ENCODE results near the gene OSTF1.

The OSTF1 gene

DNA sequence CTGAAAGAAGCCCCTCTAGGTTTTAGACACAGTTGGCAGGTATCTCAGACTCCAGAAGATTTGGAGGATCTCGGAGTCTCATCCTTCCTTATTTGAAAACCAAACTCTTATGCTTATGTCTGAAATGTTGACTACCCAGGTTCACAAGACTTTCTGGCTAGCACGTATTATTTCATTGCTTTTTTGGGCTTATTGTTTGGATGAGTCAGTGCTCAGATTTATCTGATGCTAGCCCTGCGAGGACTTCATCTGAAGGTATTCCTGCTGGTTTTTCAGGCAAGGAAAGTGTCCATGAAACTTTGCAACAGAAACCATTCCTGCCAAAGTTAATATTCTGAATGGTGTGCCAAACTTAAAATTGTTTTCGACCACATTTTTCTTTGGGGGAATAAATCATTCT is 8.5 kb downstream of the OSTF1 start:
- Mint-ChIP-seq H3K36me3 (ENCODE audit: low read depth) (peaks cover 23% of the 10 kb centered on the region), H3K27me3 (ENCODE audit: low read depth) (no peaks in the 10 kb centered on the region), H3K4me1 (ENCODE audit: low read depth) (peaks cover 41% of the 10 kb centered on the region), H3K27ac (no peak overlapping the region), H3K4me3 (no peak overlapping the region), H3K9me3 (no peaks in the 10 kb centered on the region)

DNA sequence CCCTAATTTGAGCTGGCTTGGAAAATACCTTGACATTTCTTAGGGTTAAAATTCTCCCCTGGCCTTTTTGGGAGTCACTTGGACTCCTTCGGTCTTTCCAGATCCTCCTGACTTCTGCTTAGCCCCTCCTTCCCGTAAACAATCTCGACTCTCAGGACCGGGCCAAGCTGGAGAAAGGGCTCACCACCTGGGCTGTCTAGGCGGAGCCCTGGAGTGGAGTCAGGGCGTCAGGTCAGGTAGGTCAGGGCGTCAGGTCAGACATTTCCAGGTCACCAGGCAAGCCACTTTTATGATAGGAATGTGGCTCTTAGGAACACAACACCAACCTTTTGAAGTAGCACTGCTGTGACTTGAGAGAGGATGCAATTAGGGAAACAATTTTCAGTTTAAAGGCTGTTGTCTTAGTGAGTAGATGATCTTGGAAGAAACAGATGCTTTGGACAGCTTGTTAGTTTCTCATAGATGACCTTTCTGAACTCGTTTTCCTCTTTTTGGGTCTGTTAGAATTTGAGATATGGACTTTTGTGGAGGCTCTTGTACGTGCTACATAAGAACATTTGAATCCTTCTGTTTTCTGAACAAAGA is 12.8 kb downstream of the OSTF1 start:
- H3K4me3 Mint-ChIP-seq = no peak overlapping the region
- H3K9me3 Mint-ChIP-seq = no peaks in the 10 kb centered on the region
- no peak overlapping the region for H3K27ac Mint-ChIP-seq

DNA sequence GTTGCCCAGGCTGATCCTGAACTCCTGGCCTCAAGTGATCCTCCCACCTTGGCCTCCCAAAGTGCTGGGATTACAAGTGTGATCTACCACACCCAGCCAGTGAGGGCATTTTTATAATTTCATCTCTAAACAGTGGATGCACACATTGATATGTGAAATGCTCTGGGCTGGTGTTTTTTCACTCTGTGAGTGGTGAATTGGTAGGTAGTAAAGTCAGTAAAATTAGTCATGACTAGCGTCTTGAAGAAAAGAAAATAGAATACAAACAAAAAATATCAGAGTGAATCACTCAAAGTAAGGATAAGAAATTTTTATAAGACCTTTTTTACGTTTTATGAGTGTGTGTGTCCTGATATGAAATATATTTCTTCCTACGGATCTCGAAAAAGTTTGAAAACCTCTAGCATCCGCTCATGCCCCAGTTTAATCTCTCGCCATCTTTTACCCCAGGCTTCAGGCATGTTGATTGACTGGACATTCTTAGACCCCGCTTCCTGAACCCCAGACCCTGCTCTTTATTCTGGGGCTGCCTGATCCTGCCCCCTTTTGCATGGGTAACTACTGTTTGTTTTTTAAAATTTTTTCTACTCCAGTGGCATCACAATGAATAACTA is 14.0 kb downstream of the OSTF1 start:
- no peak overlapping the region for H3K27ac Mint-ChIP-seq
- peaks cover 41% of the 10 kb centered on the region for H3K4me1 Mint-ChIP-seq (ENCODE audit: low read depth)
- H3K4me3 Mint-ChIP-seq = no peak overlapping the region
- no peaks in the 10 kb centered on the region for H3K9me3 Mint-ChIP-seq
- H3K27me3 Mint-ChIP-seq (ENCODE audit: low read depth) = no peaks in the 10 kb centered on the region
- peaks cover 32% of the 10 kb centered on the region for H3K36me3 Mint-ChIP-seq (ENCODE audit: low read depth)

More for the DNA sequence above, 12.8 kb downstream of the OSTF1 start:
- no peaks in the 10 kb centered on the region for H3K27me3 Mint-ChIP-seq (ENCODE audit: low read depth)
- H3K36me3 Mint-ChIP-seq (ENCODE audit: low read depth) = peaks cover 34% of the 10 kb centered on the region
- peaks cover 43% of the 10 kb centered on the region for H3K4me1 Mint-ChIP-seq (ENCODE audit: low read depth)

DNA sequence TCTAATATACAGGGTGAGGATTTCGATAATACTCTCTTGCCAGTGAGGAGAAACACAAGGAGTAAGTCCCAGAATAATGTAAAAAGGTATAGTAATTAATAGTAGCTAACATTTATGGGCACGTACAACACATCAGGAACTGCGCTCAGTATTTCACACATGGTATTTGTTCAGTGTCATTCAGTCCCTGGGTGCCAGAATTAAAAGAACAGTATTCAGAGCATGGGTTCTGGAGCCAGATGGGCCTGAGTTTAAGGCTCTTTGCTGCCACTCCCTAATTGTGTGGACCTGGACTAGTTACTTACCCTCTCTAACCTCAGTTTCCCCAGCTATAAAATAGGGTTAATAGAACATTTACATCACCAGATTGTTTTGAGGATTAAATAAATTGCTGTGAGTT is 16.3 kb downstream of the OSTF1 start:
- peak overlapping the region; percentile 36 for H3K27ac Mint-ChIP-seq
- H3K9me3 Mint-ChIP-seq = no peaks in the 10 kb centered on the region
- no peak overlapping the region for H3K4me3 Mint-ChIP-seq
- H3K27me3 Mint-ChIP-seq (ENCODE audit: low read depth) = no peaks in the 10 kb centered on the region
- peaks cover 42% of the 10 kb centered on the region for H3K4me1 Mint-ChIP-seq (ENCODE audit: low read depth)
- H3K36me3 Mint-ChIP-seq (ENCODE audit: low read depth) = peaks cover 30% of the 10 kb centered on the region

DNA sequence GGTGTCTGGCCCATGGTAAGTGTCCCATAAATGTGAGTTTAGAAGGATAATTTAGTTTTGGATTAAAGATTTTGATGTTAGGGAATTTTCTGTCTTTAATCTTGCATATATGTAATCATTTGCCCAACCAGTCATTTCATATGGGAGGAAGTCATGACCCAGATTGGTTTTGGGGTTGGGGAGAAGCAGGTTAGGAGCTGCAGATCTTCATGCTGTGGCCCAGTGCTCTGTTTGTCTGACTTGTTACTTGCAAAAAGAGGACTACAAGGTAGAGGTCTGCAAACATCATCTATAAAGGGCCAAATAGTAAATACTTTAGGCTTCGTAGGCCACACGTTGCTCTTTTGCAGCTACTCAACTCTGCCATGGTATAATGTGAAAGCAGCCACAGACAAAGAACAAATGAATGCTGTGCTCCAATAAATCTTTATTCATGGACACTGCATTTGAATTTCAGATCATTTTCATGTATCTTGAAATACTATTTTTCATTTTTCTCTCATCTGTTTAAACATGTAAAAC is 16.8 kb downstream of the OSTF1 start:
- H3K4me3 Mint-ChIP-seq = no peak overlapping the region

DNA sequence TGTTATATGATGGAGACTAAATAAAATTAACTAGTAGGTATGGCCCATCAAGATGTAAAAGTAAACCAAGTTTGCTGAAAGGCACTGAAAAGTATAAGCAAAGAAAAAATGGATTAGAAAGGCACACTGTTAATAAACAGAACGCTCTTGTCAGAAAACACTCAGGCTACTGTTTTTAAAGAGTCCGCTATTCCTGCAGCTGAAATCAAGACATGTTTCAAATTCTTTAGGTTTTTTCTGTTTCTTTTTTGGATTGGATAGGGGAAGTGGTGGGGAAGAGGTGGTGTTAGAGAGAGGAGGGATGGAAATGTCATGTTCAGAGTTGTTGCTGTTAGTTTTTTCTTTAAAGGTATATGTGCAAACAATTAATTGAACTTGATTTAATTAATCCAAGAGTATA is 17.5 kb downstream of the OSTF1 start:
- Mint-ChIP-seq H3K27me3 (ENCODE audit: low read depth) (no peaks in the 10 kb centered on the region), H3K36me3 (ENCODE audit: low read depth) (peaks cover 33% of the 10 kb centered on the region), H3K4me1 (ENCODE audit: low read depth) (peaks cover 44% of the 10 kb centered on the region), H3K4me3 (no peak overlapping the region), H3K27ac (peak overlapping the region; percentile 13), H3K9me3 (no peaks in the 10 kb centered on the region)

More for the DNA sequence above, 16.8 kb downstream of the OSTF1 start:
- Mint-ChIP-seq H3K27ac (peak overlapping the region; percentile 36), H3K36me3 (ENCODE audit: low read depth) (peaks cover 30% of the 10 kb centered on the region), H3K9me3 (no peaks in the 10 kb centered on the region), H3K27me3 (ENCODE audit: low read depth) (no peaks in the 10 kb centered on the region), H3K4me1 (ENCODE audit: low read depth) (peaks cover 42% of the 10 kb centered on the region)

DNA sequence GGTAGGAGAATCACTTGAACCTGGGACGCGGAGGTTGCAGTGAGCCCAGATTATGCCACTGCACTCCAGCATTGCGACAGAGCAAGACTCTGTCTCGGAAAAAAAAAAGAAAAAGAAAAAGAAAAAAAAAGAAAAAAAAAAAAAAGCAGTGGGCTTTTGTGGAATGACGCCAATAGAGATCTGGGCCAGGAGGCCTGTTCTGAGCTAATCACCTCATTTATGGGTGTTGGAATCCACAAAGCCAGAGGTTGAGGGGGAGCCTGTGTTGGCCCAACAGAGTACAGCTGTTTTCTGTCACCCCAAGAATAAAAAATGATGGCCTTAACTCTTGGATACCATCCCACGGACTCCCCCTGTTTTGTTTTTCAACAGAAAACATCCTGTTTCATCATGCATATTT is 18.5 kb downstream of the OSTF1 start:
- Mint-ChIP-seq H3K27ac (no peak overlapping the region), H3K9me3 (no peaks in the 10 kb centered on the region), H3K36me3 (ENCODE audit: low read depth) (peaks cover 29% of the 10 kb centered on the region), H3K4me3 (no peak overlapping the region), H3K4me1 (ENCODE audit: low read depth) (peaks cover 40% of the 10 kb centered on the region), H3K27me3 (ENCODE audit: low read depth) (no peaks in the 10 kb centered on the region)

DNA sequence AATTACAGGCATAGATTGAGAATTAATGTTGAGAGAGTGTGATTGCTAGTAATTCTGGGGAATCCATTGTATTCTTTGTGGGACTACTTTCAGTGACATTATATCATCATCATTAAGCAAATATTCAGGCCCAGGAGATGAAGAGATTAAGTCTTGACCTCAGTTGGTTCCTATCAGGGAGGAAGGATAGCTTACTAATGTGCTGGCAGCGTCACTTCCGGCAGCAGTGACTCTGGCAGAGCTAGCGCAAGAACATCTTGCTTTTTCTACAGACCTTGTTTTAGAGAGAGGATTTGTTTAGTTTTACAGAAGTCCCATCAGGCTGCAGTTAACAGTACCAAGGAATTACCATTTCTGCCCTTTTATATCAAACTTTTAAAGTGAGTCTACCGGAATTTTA is 20.3 kb downstream of the OSTF1 start:
- peaks cover 30% of the 10 kb centered on the region for H3K36me3 Mint-ChIP-seq (ENCODE audit: low read depth)
- no peak overlapping the region for H3K4me3 Mint-ChIP-seq
- H3K9me3 Mint-ChIP-seq = no peaks in the 10 kb centered on the region
- peaks cover 46% of the 10 kb centered on the region for H3K4me1 Mint-ChIP-seq (ENCODE audit: low read depth)
- no peaks in the 10 kb centered on the region for H3K27me3 Mint-ChIP-seq (ENCODE audit: low read depth)
- H3K27ac Mint-ChIP-seq = no peak overlapping the region

DNA sequence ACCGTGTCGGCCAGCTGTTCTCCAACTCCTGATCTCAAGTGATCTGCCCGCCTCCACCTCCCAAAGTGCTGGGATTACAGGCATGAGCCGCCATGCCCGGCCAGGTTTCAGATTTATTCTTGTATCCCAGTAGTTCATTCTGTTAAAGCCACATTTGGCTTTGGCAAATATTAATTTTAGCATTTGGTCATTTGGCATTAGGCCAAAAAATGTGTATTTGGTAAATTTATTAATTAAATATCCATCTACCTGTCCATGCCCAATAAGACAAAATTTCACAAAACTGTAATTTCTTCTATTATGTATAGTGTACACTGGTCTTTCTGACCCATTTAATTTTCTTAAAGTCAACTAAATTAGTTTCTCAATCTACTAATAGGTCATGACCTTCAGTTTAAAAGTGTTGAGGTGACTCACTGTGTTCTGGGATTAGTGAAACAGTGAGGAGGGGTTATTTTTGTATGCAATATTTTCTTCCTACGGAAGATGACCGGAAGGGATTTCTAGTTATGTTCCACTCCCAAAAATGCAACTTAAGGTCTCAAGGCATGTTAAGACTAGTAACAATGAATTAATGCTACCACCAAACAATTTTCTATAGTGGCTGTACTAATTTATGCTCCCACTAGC is 21.0 kb downstream of the OSTF1 start:
- no peaks in the 10 kb centered on the region for H3K27me3 Mint-ChIP-seq (ENCODE audit: low read depth)
- H3K27ac Mint-ChIP-seq = no peak overlapping the region
- peaks cover 47% of the 10 kb centered on the region for H3K4me1 Mint-ChIP-seq (ENCODE audit: low read depth)

DNA sequence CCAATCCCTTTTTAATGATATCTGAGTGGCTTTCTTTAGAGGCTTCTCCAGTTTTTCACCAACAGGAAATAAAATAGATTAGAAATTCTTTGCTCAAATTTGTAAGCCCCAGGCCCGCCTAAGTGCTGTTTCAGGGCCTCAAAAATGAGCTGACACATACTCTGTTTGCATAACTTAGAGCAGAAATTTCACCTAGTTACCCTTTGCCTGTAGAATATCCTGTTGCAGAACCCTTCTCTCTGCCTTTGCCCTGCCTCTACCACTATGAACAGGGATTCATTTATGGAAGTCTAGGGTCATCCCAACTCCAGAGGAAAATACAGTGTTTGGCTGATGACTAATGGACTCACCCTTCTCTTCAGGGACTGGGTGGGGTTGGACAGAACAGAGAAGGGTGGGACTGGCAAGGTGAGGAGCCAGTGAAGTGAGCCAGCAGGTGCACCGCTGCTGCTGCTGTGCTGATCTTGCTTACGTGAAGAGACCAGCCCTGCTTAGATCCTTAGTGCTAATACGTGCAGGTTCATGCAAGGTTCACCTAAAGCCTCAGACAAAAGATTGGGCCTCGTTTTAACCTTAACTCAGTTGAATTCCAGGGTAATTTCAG is 22.8 kb downstream of the OSTF1 start:
- H3K36me3 Mint-ChIP-seq (ENCODE audit: low read depth) = peaks cover 20% of the 10 kb centered on the region
- peaks cover 32% of the 10 kb centered on the region for H3K4me1 Mint-ChIP-seq (ENCODE audit: low read depth)
- H3K27me3 Mint-ChIP-seq (ENCODE audit: low read depth) = no peaks in the 10 kb centered on the region
- H3K4me3 Mint-ChIP-seq = no peak overlapping the region
- H3K27ac Mint-ChIP-seq = no peak overlapping the region
- no peaks in the 10 kb centered on the region for H3K9me3 Mint-ChIP-seq

More for the DNA sequence above, 21.0 kb downstream of the OSTF1 start:
- Mint-ChIP-seq H3K4me3 (no peak overlapping the region), H3K36me3 (ENCODE audit: low read depth) (peaks cover 30% of the 10 kb centered on the region), H3K9me3 (no peaks in the 10 kb centered on the region)

DNA sequence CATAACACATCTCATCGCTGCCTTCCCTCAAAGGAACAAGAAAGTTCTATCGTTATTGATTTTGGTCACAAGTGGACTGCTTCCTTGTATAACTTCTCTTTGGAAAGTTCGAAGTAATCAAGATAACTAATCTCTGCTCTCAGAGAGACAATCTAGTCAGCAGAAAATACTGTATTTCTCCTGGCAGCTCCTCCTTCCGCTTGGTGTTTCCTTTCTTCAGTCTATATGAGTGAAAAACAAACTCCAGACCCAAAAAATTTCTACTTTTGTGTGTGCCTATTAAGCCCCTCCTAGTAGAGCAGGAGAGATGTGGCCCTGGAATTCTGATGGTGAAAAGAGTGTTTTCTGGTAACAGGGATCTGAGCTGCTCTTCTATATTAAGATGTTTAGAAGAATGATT is 24.5 kb downstream of the OSTF1 start:
- Mint-ChIP-seq H3K27me3 (ENCODE audit: low read depth) (no peaks in the 10 kb centered on the region), H3K9me3 (peaks cover under 1% of the 10 kb centered on the region), H3K36me3 (ENCODE audit: low read depth) (peaks cover 26% of the 10 kb centered on the region), H3K4me3 (no peak overlapping the region), H3K4me1 (ENCODE audit: low read depth) (peaks cover 37% of the 10 kb centered on the region), H3K27ac (no peak overlapping the region)

DNA sequence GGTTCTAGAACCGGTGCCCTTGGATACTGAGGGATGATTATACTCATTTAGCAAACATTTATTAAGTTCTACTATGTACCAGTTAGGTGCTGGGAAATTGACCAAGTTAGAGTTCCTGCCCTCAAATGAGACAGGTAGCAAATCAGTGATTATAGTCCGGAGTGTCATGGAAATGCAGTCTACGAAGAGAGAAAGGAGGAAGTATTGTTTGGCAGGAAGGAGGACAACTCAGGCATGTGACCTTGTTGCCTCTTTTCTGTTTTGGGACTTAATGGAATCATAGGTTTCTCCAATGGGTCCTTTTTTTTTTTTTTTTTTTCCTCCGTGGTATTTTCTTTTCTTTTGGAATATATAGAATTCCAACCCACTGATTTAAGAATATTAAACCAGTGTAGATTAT is 28.0 kb downstream of the OSTF1 start:
- H3K4me1 Mint-ChIP-seq (ENCODE audit: low read depth) = peaks cover 37% of the 10 kb centered on the region
- no peaks in the 10 kb centered on the region for H3K27me3 Mint-ChIP-seq (ENCODE audit: low read depth)
- H3K36me3 Mint-ChIP-seq (ENCODE audit: low read depth) = peaks cover 42% of the 10 kb centered on the region
- no peak overlapping the region for H3K4me3 Mint-ChIP-seq
- H3K9me3 Mint-ChIP-seq = peaks cover 8% of the 10 kb centered on the region
- no peak overlapping the region for H3K27ac Mint-ChIP-seq

DNA sequence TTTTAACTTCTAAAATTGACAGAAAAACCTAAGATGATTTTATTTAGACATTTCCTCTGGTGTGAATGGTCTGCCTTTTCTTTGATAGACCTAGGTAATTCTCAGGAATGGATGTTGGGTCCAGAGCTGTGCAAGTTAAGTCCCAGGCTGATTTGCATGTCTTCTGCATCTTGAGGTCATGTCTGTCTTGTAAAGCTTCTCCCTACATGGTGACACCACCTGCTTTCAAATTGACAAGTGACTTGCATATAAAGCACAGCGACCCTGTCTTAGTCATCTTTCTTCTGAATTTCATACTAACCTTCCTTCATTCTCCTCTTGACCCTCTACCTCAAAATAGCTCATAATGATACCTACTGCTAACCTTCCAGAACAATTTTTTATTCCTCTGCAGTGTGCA is 29.2 kb downstream of the OSTF1 start:
- Mint-ChIP-seq H3K4me3 (no peak overlapping the region), H3K36me3 (ENCODE audit: low read depth) (peaks cover 49% of the 10 kb centered on the region), H3K4me1 (ENCODE audit: low read depth) (peaks cover 42% of the 10 kb centered on the region), H3K27ac (no peak overlapping the region), H3K27me3 (ENCODE audit: low read depth) (no peaks in the 10 kb centered on the region), H3K9me3 (peaks cover 8% of the 10 kb centered on the region)

DNA sequence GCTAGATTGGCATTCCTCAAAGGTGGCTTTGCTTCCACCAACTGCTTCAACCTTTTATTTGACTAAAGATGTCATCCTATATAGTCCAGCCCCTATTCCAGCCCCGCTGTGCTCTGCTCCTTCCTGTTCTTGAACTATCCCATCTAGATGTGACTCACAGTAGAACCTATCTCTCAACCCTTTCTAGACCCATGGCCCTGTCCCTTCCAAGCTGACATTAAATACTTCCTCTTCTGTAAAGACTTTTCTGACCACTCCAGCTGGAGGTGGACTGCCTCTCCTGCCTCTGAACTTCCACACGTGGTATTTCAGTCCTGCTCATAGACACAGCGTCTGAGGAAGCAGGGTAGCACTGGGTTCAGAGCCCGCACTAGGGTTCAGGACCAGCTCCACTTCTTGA is 32.4 kb downstream of the OSTF1 start:
- Mint-ChIP-seq H3K27me3 (ENCODE audit: low read depth) (no peaks in the 10 kb centered on the region), H3K4me1 (ENCODE audit: low read depth) (peaks cover 38% of the 10 kb centered on the region), H3K9me3 (peaks cover 8% of the 10 kb centered on the region), H3K27ac (no peak overlapping the region), H3K36me3 (ENCODE audit: low read depth) (peaks cover 50% of the 10 kb centered on the region), H3K4me3 (no peak overlapping the region)
